ENCODE measurements around the gene ESRRG. TPM values are rescaled to one million over a fixed set of nuclear protein-coding genes. Genes with fewer than 3 reads are reported as not detected.

ESRRG gene
- total RNA-seq, 1 donor, result 0.18 TPM

DNA sequence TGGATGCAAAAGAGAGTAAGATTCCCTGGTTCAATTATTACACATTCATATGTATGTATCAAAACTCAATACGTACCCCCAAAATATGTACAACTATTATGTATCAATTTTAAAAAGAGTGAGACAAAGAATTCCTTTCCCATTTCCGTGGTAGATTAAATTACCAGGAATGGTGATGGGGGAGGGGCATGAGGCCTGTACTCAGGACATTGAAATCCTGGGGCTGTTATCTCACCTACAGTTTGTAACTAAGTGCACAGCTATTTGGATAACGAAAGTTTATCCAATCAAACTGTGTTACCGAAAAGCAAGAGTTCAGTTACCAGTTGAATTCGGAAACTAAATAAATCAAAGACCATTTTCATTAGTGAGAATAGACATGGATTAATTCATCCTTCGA is 8.3 kb upstream of the ESRRG start:
- TF ChIP-seq, protein P1, sequence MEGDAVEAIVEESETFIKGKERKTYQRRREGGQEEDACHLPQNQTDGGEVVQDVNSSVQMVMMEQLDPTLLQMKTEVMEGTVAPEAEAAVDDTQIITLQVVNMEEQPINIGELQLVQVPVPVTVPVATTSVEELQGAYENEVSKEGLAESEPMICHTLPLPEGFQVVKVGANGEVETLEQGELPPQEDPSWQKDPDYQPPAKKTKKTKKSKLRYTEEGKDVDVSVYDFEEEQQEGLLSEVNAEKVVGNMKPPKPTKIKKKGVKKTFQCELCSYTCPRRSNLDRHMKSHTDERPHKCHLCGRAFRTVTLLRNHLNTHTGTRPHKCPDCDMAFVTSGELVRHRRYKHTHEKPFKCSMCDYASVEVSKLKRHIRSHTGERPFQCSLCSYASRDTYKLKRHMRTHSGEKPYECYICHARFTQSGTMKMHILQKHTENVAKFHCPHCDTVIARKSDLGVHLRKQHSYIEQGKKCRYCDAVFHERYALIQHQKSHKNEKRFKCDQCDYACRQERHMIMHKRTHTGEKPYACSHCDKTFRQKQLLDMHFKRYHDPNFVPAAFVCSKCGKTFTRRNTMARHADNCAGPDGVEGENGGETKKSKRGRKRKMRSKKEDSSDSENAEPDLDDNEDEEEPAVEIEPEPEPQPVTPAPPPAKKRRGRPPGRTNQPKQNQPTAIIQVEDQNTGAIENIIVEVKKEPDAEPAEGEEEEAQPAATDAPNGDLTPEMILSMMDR (IDR thresholded peaks at IDR 0.05; ENCODE audit: insufficient read depth, low read length), result no peak
- H3K4me3 ChIP-seq (ENCODE audit: low read depth, low read length), result no peak overlapping the region
- no peak for DNase-seq (ENCODE audit: low read depth)

DNA sequence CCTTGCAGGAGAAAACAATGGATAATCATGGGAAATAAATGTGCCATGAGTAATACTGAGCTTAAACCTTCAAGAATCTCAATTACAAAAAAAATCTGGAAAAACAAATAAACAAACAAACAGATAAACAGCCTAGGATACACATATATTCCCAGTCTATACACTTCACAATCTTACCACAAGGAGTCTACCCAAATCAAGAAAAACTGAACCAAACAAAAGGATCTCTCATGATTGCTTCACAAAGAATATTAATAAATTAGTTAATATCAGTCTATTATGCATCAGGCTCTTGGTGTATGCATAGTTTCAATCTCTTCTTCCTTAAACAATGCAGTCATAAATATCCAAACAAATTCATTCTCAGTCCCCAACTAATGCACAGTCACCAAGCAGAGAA is 3.2 kb upstream of the ESRRG start:
- no peak for DNase-seq (ENCODE audit: low read depth)
- no peak overlapping the region for H3K4me3 ChIP-seq (ENCODE audit: low read depth, low read length)
- TF ChIP-seq, protein P1 (IDR thresholded peaks at IDR 0.05; ENCODE audit: insufficient read depth, low read length), result no peak

DNA sequence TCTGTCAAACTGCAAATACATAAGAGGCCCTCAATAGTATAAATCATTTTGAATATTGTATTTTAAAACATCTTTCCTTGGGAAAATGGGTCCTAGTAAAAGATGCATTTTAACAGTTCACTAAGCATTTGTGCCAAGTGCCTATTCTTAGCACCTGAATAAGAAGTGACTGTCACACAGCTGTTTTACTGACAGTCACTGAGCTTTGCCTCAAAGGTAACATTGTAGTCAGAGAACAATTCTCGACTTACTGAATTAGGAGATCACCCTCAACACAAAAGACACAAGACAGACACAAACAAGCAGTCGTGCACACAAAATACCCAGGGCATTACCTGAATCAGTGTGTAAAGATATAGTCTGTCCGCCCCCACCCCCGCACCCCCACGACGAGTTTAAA is 408 bp downstream of the ESRRG start:
- TF ChIP-seq, protein P1 (IDR thresholded peaks at IDR 0.05; ENCODE audit: insufficient read depth, low read length), result no peak
- DNase-seq (ENCODE audit: low read depth), result no peak
- H3K4me3 ChIP-seq (ENCODE audit: low read depth, low read length), result no peak overlapping the region

DNA sequence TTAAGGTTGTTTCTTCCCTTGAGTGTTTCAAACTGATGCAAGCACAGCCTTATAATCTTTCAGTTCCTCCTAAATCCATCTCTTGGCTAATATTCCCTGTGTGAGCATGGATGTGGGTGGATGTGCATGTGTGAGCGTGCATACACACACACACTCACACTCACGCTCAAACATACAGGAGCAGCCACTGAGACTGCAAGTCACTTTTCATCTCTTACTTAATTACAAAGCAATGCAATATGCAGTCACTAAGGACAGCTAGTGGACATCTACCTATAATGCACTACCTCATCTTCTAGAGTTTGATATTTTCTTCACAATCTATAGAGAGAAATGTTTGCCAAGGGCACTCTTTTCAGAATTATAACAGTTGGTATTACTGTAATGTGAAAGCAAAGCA is 1.4 kb downstream of the ESRRG start:
- TF ChIP-seq, protein P1 (IDR thresholded peaks at IDR 0.05; ENCODE audit: insufficient read depth, low read length), result no peak
- no peak overlapping the region for H3K4me3 ChIP-seq (ENCODE audit: low read depth, low read length)
- DNase-seq (ENCODE audit: low read depth), result no peak

DNA sequence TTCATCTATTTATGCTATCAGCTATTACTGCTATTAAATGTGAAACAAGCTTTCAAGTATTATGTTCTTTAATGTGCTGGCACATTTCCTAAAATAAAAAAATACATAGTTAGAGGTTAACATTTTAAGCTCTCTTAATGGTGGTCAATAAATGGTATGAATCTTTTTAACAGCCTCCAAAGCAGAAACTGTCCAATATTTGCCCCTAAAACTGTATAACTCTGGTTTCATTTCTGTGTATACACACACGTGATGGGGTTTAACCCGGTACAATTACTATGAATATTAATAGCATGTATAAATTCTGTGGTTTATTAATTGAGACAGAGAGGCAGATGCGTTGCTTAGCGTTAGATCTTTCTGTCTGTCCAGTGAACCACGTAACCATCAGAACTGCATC is 2.2 kb downstream of the ESRRG start:
- no peak overlapping the region for H3K4me3 ChIP-seq (ENCODE audit: low read depth, low read length)
- no peak for DNase-seq (ENCODE audit: low read depth)

DNA sequence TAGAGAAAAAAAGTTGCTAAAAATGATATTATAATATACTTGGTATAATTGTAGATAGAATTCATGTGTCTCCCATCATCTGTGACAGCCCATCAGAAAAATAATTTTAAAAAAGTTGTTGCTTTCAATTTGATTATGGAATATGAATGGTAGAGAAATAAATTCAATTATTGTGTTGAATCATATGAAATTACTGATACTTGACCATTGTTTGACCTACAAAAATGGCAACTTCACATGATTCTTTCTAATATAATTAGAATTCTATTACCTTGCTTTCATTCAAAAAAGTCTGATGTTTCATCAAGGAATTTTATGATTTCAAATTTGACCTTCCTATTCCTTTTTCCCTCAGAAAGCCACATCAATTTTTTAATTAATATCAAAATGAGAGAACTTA is 11.5 kb downstream of the ESRRG start:
- no peak overlapping the region for H3K4me3 ChIP-seq (ENCODE audit: low read depth, low read length)
- no peak for DNase-seq (ENCODE audit: low read depth)
- TF ChIP-seq, protein P1 (IDR thresholded peaks at IDR 0.05; ENCODE audit: insufficient read depth, low read length), result no peak

More for the DNA sequence above, 2.2 kb downstream of the ESRRG start:
- TF ChIP-seq, protein P1 (IDR thresholded peaks at IDR 0.05; ENCODE audit: insufficient read depth, low read length), result no peak

DNA sequence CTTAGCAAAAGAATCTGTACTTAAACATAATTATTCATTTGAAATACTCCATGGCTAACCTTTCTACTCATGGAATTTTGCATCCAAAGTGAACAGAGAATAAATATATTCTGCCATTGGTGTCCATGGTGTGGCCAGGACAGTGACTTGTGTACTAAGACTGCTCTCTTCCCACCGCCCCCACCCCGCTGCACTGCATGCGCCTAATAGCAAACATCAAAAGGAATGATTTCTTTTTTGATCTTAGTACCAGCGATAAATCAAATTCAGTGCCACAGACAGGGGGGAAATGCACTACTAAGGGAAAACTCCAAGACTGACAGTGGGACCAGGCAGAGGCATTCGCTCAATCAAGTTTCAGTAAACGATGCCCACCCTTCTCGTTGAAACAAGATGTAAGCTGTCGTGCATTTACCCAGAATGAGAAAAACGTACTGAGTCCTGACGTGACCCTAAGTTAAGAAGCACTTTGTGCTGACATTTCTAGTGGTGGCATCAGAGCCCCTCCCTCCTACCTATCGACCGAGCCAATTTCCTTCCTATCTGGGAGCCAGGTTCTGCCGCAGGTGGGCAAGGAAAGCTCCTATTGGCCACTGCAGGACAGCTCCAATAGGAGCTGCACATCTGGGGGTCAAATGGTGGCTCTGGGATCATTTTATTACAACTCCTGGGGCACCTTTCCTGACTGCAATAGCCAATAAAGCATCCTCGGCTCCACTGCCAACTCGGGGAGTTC is 12.5 kb downstream of the ESRRG start:
- TF ChIP-seq, protein P1 (IDR thresholded peaks at IDR 0.05; ENCODE audit: insufficient read depth, low read length), result no peak
- no peak overlapping the region for H3K4me3 ChIP-seq (ENCODE audit: low read depth, low read length)
- no peak for DNase-seq (ENCODE audit: low read depth)

All from fibroblast of the aortic adventitia (primary cell).